SHP77 treated with DMSO at 0.1 percent for 48 hours (cell line): ENCODE data around the gene MOB2.
A peak's percentile ranks its signal among the peaks of the same experiment; 100 is the strongest.

Experiments
- DNase-seq: peaks from one replicate; lab custom pipeline; 2025; lab: John Stamatoyannopoulos, UW

Gene MOB2

DNA sequence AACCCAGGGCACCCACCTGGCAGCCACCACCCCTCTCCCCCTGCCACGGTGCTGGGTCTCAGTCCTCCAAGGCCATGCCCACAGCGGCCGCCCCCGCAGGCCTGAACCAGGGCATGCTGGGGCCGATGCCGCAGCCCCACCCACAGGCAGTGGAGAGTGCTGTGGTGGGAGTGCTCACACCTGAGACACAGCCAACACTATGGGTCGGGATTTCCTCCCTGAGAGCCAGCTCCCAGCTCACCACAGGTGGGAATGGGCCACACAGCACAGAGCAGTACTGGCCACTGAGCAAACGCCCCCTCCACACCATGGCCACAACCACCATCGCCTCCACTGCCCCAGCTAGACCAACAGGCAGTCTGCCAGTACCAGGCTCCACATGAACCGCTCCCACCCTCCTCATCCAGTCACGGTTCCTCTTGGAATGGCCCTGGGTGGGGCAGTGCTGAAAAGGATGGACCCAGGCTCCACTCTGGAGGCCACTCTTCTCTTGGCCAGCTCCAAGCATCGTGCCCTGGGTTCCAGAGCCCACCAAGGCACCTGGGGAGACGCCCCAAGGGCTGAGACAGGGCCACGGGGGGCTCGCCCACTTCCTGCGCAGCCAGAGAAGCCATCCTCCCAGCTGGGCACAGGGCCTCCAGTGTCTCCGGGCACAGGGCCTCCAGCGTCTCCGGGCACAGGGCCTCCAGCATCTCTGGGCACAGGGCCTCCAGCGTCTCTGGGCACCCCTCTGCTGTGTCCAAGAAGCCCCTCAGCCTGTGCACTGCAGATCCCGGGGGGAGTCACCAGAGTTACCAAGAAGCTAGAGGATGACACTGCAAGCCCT, 14.2 kb downstream of the MOB2 start:
- no peak for DNase-seq

DNA sequence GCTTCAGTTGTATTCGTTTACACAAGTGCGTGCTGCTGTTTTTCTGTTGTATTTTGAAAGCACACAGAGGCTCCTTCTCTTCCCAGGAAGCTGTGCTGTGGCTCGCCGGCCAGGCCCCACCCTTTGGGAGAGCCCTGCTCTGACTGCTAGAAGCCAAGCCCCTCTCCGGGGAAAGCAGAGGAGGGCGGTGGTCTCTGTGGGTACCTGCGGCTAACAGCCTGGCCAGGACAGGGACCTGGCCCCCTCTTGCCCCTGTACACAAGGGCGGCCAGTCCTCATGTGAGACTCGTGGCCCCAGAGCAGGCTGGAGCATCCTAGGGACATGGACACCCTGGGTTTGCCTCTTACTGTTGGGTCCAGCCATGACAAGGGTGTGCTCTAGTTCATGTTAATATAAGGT, 14.8 kb downstream of the MOB2 start:
- DNase-seq = no peak

DNA sequence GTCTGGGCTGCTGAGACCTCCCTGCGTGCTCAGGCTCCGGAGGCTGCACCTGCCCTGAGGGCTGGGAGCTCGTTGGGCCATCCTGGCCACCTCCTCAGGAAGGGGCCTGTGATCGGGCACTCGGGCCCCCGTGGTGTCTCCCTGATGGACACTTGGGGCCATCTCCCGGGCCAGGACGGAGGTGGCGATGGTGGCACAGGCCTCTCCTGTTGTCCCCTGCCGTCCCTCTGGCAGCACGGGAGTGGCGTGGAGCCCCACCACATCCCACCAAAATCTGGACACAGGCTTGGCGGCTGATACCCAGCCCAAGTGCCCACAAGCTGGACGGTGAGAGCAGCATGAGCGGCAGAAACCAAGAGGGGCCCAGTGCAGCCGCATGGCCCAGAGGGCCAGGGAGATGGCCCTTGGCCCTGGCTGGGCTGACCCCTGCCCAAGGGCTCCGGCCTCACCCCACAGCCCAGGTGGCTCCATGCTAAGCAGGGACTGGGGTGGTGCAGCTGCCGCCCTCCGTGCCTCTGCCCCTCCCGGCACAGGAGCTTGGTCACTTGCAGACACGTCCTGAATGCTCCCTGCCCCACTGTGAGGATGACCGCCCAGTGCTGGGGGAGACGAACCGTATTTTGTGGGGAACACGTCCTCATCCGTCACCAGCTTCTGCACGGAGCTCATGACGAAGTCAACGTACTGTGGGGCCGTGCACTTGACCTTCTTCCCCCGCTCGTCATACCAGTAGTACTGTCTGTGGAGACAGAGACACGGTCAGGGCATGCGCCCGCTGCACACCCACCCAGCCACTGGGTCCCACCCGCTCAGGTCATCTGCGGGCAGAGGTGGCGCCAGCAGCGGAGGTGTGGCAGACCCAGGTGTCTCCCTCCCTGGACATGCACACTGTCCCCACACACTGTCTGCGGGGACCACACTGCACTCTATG, 15.6 kb downstream of the MOB2 start:
- no peak for DNase-seq

DNA sequence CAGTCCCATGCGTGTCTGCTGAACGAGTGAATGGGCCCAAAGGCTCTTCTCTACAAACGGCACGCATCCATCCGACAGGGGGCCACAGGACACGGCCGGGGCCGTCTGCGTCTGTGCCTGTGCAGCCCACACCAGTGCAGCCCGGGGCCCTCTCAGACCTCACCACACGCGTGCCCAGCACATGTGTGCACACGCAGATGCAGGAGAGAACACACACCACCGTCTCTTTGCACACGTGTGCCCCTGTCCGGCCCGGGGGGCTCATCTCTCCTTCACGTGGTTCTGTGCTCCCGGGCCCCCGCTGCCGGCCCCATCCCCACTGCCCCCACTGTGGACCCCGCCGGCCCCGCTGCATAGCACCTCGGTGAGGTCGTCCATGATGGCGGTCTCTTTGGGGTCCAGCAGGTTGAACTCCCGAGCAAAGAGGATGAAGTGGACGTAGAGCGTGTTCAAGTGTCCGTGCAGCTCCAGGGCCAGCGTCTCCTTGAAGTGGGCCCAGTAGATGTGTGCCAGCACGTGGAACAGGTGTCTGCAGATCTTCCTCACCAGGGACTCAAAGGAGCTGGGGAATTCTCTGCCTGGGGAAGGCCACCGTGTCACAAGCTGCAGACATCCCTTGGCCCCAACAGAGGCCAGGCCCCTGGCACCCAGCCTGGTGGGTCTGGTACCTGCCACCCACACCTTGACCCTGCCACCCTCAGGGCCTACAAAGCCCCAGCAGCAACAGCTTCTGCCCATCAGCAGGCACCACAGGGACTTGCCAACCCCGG, 16.5 kb downstream of the MOB2 start:
- no peak for DNase-seq

DNA sequence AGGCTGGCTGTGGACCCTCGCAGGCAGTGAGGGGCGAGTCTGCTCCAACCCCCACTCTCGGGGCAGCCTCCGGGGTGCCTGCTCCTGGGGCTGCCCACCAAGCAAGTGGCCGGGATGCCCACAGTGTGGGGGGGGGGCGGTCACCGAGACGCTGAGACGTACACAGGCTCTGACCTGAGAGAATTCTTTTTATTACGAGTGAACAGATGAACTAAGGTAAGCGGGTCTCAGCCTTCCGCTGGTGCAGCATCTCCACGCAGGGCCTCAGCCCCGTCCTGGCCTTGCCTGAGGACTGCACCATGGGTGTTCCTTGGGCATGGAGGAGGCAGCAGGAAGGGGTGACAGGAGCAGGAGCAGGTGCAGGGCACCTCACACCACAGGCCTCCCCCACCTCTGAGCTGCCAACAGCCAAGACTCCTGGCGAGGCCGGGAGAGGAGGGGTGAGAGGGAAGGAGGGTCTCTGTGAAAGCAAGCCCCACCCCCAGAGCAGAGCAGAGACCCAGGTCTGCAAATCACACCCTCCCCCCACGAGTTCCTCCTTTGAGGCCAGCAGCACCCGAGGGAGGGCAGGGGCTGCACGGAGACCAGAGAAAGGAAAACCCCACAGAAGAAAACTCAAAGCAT, 17.2 kb downstream of the MOB2 start:
- no peak for DNase-seq

DNA sequence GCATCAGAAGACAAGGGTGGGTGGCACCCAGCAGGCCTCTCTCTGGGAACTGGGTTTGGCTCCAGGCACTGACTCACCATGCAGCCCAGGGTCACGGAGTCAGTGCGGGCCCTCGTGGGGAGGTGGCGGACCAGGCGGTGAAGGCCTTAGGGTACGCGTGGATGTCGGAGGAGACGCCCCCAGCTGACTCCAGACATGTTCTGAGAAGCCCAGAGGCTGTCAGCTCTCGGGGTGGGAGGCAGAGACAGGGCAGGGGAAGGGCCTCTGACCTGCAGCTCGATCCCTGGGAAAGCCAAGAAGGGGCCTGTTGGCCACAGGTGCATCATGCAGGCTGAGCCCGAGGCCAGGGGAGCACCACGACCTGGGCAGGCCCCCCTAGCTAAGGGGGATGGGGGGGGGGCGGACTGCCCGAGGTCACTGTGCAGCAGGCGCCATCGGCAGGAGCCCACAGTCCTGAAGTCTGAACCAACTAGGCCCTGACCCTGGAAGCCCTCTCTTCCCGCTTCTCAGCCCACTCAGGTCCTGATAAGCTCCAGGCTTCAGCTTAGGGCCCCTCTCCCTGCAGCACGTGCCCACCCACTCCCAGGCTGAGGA, 18.0 kb downstream of the MOB2 start:
- no peak for DNase-seq

DNA sequence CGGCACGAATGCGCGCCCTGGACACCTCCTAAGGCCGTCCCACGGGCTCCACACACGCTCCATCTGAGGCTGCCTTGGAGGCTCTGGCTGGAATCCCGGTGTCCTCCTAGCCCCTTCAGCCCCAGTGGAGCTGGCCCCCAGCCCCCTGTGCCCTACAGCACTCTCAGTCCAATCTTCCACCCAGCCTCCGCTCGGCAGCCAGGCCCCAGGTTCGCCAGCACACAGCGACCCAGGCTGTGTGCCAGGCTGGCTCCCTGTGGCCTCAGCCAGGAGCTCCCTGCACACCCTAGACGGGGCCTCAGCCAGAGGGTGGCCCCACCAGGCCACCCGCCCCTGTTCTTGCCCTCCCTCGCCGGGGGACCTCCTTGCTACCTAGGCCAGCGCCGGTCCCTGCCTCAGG, 18.6 kb downstream of the MOB2 start:
- DNase-seq = no peak

DNA sequence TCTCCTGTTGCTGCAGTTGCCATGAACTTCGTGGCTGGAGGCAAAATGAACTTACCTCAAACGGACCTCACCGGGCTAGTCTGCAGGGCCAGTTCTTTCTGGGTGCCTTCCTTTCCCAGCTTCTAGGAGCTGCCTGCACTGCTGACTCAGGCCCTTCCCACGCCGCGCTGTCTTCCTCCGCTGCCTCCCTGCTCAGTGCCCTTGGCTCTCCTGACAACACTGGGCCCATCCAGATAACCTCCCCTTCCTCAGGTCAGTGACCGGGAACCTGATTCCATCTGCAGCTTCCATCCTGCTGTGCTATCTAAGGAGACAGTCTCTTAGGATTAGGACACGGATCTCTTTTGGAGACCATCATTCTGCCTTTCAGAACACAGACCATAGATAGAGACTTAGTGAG, 19.3 kb downstream of the MOB2 start:
- no peak for DNase-seq

DNA sequence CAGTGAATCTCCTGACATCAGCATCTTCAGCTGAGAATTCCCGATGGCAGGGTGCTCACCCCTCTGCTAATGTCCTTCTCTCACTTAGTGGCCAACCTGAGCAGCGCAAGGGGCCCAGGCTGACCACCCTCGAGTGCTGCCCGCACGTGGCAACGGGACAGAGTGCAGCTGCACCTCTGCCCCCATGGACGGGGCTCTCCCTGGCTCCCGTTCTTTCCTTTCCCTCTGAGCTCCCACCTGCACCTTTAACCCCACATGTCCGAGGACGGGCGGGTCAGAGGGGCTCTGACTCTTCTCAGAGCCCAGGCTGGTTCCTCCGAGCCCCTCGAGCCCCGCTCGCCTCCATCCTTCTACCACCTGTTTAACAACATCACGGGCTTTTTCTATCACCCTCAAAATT, 19.8 kb downstream of the MOB2 start:
- no peak for DNase-seq

DNA sequence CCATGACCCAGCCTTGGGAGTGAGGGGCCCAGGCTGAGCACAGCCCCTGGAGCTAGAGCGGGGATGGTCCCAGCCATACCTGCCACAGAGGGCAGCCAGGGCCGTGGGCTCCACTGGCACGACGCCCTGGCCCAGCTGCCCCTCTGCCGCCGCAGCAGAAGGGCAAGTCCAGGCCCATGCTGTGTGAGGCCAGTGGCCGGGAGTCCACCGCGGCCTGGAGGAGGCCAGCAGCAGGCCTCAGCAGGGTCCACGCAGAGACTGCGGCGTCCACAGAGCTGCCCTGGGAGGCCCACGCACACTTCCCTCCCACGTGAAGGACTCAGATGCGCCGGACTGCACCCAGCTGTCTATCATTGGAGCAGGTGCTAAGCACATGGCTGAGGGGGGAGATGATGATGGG, 23.5 kb downstream of the MOB2 start:
- DNase-seq = no peak

DNA sequence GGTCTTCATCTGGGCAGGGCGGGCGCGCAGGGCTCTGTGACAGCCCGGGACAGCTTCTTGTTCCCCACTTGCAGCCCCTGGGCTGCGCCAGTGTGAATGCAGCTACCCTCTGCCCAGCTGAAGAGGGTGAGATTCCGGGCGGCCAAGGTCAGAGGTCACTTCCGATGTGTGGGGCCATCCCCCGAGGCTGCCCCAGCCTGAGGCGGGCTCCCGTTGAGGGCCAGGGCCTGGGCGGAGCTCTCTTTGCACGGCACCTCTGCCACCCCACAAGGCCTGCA, 23.9 kb downstream of the MOB2 start:
- no peak for DNase-seq

DNA sequence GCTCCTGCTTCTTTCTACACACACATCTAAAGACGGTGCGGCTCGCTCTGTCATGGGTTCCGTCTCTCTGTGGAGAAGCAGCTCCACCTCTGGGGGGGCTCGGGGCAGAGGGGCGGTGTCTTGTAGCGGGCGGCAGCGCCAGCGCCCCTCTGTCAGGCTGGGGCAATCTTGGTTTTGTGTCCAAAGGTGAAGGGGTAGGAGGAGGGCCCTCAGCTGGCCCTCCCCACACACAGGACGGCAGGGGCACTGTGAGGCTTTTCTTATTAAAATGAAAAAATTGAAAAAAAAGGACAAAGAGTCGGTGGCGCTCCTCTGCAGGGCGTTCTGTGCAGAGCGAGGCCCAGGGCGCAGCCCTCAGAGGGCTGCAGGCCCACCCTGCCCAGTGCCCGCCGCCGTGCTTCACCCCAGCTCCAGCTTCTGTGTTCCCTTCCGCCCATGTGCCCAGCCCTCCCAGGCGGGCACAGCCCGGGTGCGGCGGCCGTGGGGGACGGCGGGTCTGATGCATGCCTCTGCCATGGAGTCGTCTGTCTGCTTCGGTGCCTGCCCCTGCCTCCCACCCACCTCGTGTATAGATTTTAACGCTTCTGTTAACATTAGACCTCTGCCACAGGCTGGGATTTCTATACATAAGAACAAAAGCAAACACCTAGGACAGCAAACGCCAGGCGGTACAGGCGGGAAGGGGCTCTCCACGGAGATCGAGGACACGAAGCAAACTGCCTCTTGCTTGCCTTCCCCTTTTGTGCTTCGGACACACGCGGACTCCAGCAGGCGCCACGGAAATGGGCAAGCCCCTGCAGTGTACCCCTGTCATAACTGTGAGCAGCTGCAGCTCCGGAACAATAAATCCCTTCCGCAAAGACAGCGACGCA, 24.5 kb downstream of the MOB2 start:
- no peak for DNase-seq

DNA sequence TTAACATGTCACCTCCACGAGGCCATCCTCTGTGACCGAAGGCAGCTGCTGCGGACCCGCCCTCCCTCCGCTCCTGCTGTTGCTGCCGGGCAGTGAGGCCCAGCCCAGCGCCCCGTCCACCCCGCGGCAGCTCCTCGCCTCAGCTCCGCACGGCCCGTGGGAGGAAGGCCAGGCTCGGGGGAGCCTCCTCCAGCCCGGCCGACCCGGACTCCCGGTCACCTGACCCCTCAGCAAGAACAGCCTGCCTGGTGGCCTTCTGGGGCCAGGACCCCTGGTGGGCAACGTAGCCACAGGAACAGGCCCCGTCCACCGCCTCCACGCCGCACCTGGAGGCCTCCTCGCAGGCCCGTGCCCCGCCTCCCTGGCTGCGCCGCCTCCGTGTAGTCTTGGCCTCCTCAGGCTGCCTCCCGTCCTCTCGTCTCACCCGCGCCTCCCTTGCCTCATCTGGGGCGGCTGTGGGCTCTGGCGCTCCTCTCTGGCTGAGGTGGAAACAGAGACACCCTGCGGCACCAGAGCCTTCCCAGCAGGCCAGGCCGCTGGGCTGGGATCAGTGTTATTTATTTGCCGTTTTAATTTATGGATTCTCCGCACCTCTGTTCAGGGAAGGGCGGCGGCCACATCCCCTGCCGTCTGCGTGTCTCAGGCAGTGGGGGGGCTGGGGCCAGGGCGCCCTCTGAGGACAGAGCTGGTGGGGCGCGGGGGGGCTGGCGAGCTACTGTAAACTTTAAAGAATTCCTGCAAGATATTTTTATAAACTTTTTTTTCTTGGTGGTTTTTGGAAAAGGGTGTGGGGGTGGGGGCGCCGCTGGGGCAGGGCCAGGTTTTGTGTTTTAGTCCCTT, 25.4 kb downstream of the MOB2 start:
- no peak for DNase-seq

DNA sequence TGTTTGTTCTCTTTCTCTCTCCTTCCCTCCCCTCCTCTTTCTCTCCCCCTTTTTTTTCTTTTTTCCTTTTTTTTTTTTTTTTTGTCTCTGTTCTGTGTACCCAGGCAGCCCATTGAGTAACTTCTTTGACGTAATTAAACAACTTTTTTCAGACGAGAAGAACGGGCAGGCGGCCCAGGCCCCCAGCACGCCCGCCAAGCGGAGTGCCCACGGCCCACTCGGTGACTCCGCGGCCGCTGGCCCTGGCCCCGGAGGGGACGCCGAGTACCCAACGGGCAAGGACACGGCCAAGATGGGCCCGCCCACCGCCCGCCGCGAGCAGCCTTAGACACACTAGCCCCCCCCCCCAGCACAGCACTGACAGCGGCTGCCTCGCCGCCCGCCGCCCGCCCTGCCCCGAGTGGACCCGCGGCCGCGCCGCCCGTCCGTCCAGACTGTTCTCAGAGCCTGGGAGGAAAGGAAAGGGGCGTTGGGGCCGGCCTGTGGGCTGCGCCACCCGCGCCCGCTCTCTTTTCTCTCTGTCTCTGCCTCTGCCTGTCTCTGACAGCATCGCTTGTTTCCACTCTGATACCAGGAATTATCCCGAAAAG, 26.1 kb downstream of the MOB2 start:
- DNase-seq = no peak

DNA sequence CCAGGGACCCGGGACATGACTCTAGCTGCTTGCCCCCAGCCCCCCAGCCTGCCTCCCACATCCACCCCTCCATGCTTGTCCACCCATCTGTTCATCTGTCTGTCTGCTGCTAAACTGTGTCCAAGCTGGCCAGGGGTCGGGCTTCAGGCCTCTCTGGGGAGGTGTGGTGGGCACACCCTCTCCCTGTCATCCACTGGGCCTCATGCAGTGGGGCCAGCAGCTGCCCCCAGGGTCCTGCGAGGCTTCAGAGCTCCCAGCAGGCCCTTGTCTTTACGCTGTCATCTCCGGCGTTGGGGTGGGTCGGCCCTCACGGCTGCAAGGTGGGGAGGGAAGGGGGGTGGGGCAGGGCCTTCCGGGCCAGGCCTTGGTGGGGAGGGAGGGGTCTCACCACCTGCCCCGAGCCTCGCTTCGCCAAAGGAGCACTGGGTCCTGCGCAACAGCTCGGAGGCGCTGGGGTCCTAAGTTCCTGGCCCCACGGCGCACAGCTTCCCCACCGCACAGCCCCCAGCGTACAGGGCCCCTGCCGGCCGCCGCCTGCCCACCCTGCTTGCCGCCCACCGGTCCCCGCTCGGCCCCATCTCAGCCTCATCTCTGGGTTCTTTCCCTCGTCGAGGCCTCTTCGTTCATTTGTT, 26.7 kb downstream of the MOB2 start:
- no peak for DNase-seq

DNA sequence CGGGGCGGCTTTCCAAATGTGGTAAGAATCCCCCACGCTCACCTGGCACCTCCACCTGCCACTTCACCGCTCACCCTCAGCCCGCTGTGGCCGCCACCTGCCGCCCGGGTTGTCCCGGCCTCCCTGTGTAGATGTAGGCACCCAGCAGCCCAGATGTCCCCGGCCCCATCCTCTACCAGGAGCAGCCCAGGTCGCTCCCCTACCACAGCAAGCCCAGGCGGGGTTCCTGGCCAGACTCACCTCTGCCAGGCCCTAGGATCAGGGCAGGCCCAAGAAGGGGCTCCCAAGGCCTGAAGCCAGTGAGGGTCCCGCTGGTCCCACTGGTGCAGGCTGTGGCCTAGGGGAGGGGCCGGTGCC, 27.4 kb downstream of the MOB2 start:
- peak; percentile 6 for DNase-seq

DNA sequence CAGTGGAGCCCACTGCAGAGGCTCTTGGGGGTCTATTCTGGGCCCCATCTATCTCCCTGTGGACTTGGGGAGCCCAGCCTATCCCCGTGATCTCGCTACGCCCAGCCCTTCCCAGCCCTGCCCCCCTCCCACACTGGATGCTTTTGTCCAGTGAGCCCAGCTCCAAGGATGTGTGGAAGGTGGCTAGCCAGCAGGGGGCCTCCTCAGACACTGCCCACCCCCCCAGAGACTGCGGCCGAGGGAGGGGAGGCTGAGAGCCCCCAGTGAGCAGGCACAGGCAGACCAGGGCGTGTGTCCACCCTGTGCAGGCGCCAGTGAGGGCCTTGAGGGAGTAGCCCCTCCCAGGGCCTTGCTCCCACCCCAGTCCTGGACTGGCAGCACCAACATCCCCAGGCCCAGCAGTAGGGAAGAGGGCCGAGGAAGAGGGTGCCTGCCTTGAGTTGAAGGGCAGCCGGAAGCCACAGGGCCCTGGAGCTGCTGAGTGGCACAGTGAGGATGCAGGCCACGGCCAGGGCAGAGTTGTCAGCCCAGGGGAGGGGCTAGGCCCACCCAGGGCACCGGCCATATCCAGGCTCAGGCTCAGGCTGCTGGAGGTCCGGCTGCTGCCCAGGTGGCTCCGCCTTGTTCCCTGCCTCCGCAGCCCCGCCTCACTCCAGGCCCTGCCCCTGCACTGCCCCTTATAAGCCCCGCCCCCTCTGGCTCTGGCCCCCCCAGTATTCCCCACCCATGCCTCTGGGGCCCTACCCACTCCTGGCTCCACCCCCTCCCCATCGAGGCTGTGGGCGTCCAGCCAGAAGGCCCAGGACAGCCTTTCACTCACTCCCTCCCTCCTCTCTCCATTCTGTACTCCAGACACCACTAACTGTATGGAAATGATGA, 28.0 kb downstream of the MOB2 start:
- no peak for DNase-seq

DNA sequence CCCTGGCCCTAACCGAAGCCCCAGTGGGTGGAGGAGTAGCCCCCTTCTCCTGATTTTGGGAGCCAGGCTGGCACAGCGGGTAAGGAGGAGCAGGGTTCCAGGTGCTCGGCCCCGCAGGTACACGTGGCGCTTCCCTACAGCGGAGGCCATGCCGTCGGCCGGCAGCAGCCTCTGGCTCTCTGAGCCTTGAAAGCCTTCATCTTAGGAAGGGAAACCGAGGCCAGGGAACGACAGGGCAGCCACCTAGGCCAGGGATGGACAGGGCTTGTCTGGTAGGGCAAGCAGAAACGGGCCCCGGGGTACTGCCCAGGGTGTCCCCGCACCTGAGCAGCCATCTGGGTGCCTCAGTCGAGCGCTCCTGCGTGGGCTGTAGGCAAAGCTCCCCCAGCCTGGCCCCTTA, 28.7 kb downstream of the MOB2 start:
- no peak for DNase-seq
